SK-N-SH treated with all-trans-retinoic acid at 6 μM for 48 hours (cell line): ENCODE data around the gene NPTXR.

Experiments used
- ATAC-seq: fragments of 200-7000 bp; cut with Tn5 transposase; 3 replicates; pipeline ENCODE4 v1.9.1; 2020; ENCODE audit warnings: mild to moderate bottlenecking, moderate library complexity
- ARNTL ChIP-seq: fragments of 450-650 bp; formaldehyde crosslinking; IDR thresholded peaks from 2 replicates; pipeline ENCODE4 v1.5.0; 2020; ENCODE audit warnings: low read depth, mild to moderate bottlenecking, moderate library complexity, borderline replicate concordance
- BACH2 ChIP-seq: fragments of 250-450 bp; sonication (Bioruptor Pico); IDR thresholded peaks from 2 replicates; pipeline ENCODE4 v1.9.0; 2021; ENCODE audit warnings: mild to moderate bottlenecking, borderline replicate concordance
- CREB5 ChIP-seq: fragments of 250-450 bp; sonication (Bioruptor Pico); IDR thresholded peaks from 2 replicates; pipeline ENCODE4 v1.5.1; 2020; ENCODE audit warnings: low read depth, mild to moderate bottlenecking, moderate library complexity
- CSDC2 ChIP-seq: fragments of 250-450 bp; sonication (Bioruptor Pico); IDR thresholded peaks from 2 replicates; pipeline ENCODE4 v1.5.0; 2020; ENCODE audit warnings: mild to moderate bottlenecking, moderate library complexity
- CSRNP3 ChIP-seq: fragments of 250-450 bp; sonication (Bioruptor Pico); IDR thresholded peaks from 2 replicates; pipeline ENCODE4 v1.5.1; 2021; ENCODE audit warnings: mild to moderate bottlenecking, moderate library complexity
- ESRRG ChIP-seq: fragments of 250-450 bp; sonication (Bioruptor Pico); IDR thresholded peaks from 2 replicates; pipeline ENCODE4 v1.6.1; 2021; ENCODE audit warnings: mild to moderate bottlenecking
- ISL1 ChIP-seq: fragments of 250-450 bp; sonication (Bioruptor Pico); IDR thresholded peaks from 2 replicates; pipeline ENCODE4 v2.1.2; 2022; ENCODE audit warnings: mild to moderate bottlenecking, moderate library complexity
- PATZ1 ChIP-seq: fragments of 250-450 bp; sonication (Bioruptor Pico); IDR thresholded peaks from 2 replicates; pipeline ENCODE4 v1.8.0; 2020; ENCODE audit warnings: mild to moderate bottlenecking, moderate library complexity, borderline replicate concordance
- POU6F1 ChIP-seq: fragments of 250-450 bp; sonication (Bioruptor Pico); IDR thresholded peaks from 2 replicates; pipeline ENCODE4 v1.8.0; 2021; ENCODE audit warnings: low read depth, mild to moderate bottlenecking, moderate library complexity, borderline replicate concordance
- PPARA ChIP-seq: fragments of 250-450 bp; sonication (Bioruptor Pico); IDR thresholded peaks from 2 replicates; pipeline ENCODE4 v1.5.0; 2020; ENCODE audit warnings: mild to moderate bottlenecking, borderline replicate concordance
- RARB ChIP-seq: fragments of 250-450 bp; sonication (Bioruptor Pico); IDR thresholded peaks from 2 replicates; pipeline ENCODE4 v1.8.0; 2021; ENCODE audit warnings: mild to moderate bottlenecking, moderate library complexity
- TCF4 ChIP-seq: fragments of 250-450 bp; sonication (Bioruptor Pico); IDR thresholded peaks from 2 replicates; pipeline ENCODE4 v1.8.0; 2021; ENCODE audit warnings: mild to moderate bottlenecking, moderate library complexity, borderline replicate concordance
- TOX ChIP-seq: fragments of 250-450 bp; sonication (Bioruptor Pico); IDR thresholded peaks from 2 replicates; pipeline ENCODE4 v1.8.0; 2021; ENCODE audit warnings: mild to moderate bottlenecking, moderate library complexity, borderline replicate concordance
- TSHZ2 ChIP-seq: fragments of 250-450 bp; sonication (Bioruptor Pico); IDR thresholded peaks from 2 replicates; pipeline ENCODE4 v1.5.0; 2020; ENCODE audit warnings: mild to moderate bottlenecking, moderate library complexity
- ZC3H10 ChIP-seq: fragments of 250-450 bp; sonication (Bioruptor Pico); IDR thresholded peaks from 2 replicates; pipeline ENCODE4 v1.5.1; 2021; ENCODE audit warnings: mild to moderate bottlenecking, moderate library complexity
- ZFP3 ChIP-seq: fragments of 250-450 bp; sonication (Bioruptor Pico); IDR thresholded peaks from 2 replicates; pipeline ENCODE4 v1.5.0; 2020; ENCODE audit warnings: mild to moderate bottlenecking, moderate library complexity
- ZFP30 ChIP-seq: fragments of 450-650 bp; formaldehyde crosslinking; IDR thresholded peaks from 2 replicates; pipeline ENCODE4 v1.5.0; 2022; ENCODE audit warnings: mild to moderate bottlenecking, moderate library complexity
- ZNF565 ChIP-seq: fragments of 450-650 bp; formaldehyde crosslinking; conservative IDR thresholded peaks from 2 replicates; pipeline ENCODE4 v1.5.0; 2020; ENCODE audit warnings: low read depth, mild to moderate bottlenecking, moderate library complexity
- ZNF70 ChIP-seq: fragments of 450-650 bp; formaldehyde crosslinking; IDR thresholded peaks from 2 replicates; pipeline ENCODE4 v1.5.0; 2020; ENCODE audit warnings: mild to moderate bottlenecking, moderate library complexity

Gene NPTXR

GRCh38 chr22:38834215-38834953, 9.4 kb downstream of the NPTXR start:
- ATAC-seq = no peak
- TF ChIP-seq TCF4 (no peak), ARNTL (CRISPR knock-in tag) (no peak), ZFP3 (CRISPR knock-in tag) (no peak), TSHZ2 (CRISPR knock-in tag) (no peak), ZNF565 (CRISPR knock-in tag) (no peak), ZNF70 (no peak), CREB5 (CRISPR knock-in tag) (no peak), BACH2 (CRISPR knock-in tag) (no peak), ZC3H10 (CRISPR knock-in tag) (no peak), POU6F1 (CRISPR knock-in tag) (no peak), TOX (CRISPR knock-in tag) (no peak), RARB (CRISPR knock-in tag) (no peak), ESRRG (CRISPR knock-in tag) (no peak), CSDC2 (CRISPR knock-in tag) (no peak)

GRCh38 chr22:38833061-38833460, 10.8 kb downstream of the NPTXR start:
- TF ChIP-seq POU6F1 (CRISPR knock-in tag) (no peak), CSDC2 (CRISPR knock-in tag) (no peak), TCF4 (no peak), ZNF565 (CRISPR knock-in tag) (no peak), ZNF70 (no peak), PPARA (no peak), ZFP30 (CRISPR knock-in tag) (no peak)
- no peak for ATAC-seq

GRCh38 chr22:38832005-38832978, 11.5 kb downstream of the NPTXR start:
- ATAC-seq = no peak
- TF ChIP-seq CSDC2 (CRISPR knock-in tag) (no peak), ISL1 (CRISPR knock-in tag) (no peak), PATZ1 (no peak), TSHZ2 (CRISPR knock-in tag) (no peak), RARB (CRISPR knock-in tag) (no peak), POU6F1 (CRISPR knock-in tag) (no peak), CSRNP3 (no peak)
